K562 (cell line): ENCODE results near the gene CISD3. TPM values are rescaled to one million over a fixed set of nuclear protein-coding genes. Genes with fewer than 3 reads are reported as not detected.

Experiments
- AFF1 ChIP-seq, 2 experiments: fragments of 450-650 bp; IDR thresholded peaks; 2 replicates each; pipeline ENCODE4 v1.6.1; 2018; ENCODE audit warnings: mild to moderate bottlenecking in 2 of 2, low read depth in 1 of 2; ENCODE audit not compliant: partially characterized antibody in 2 of 2
- CSDE1 ChIP-seq, 2 experiments: fragments of 450-650 bp; IDR thresholded peaks; 2 replicates each; pipeline ENCODE4 v1.6.1; 2016; ENCODE audit warnings: mild to moderate bottlenecking in 1 of 2
- CTCFL ChIP-seq: IDR thresholded peaks from 2 replicates; pipeline ENCODE4 v1.6.1; 2011; ENCODE audit warnings: borderline replicate concordance, low read depth, mild to moderate bottlenecking, moderate library complexity, low read length; ENCODE audit not compliant: insufficient read depth, poor library complexity, severe bottlenecking
- CXXC5 ChIP-seq: fragments of 250-450 bp; sonication (Bioruptor Pico); IDR thresholded peaks from 2 replicates; pipeline ENCODE4 v1.8.0; 2022; ENCODE audit warnings: inconsistent platforms, mild to moderate bottlenecking, moderate library complexity
- ETS2 ChIP-seq: IDR thresholded peaks from 2 replicates; pipeline ENCODE4 v1.6.1; 2016; ENCODE audit warnings: borderline replicate concordance, missing genetic modification characterization, mild to moderate bottlenecking, moderate library complexity, missing compliant biosample characterization; ENCODE audit not compliant: poor library complexity, severe bottlenecking
- MNT ChIP-seq, 2 experiments: fragments of 450-650 bp; conservative IDR thresholded peaks; 2 replicates each; pipeline ENCODE4 v1.6.1; 2017; ENCODE audit warnings: mild to moderate bottlenecking in 2 of 2, moderate library complexity in 2 of 2
- PHF20 ChIP-seq: fragments of 450-650 bp; IDR thresholded peaks from 2 replicates; pipeline ENCODE4 v1.6.1; 2018; ENCODE audit not compliant: partially characterized antibody
- POLR2B ChIP-seq: fragments of 450-650 bp; IDR thresholded peaks from 2 replicates; pipeline ENCODE4 v1.6.1; 2018; ENCODE audit warnings: low read depth; ENCODE audit not compliant: partially characterized antibody
- PRDM10 ChIP-seq: fragments of 450-650 bp; IDR thresholded peaks from 2 replicates; pipeline ENCODE4 v1.6.1; 2018; ENCODE audit not compliant: partially characterized antibody
- PTRF ChIP-seq: fragments of 450-650 bp; IDR thresholded peaks from 2 replicates; pipeline ENCODE4 v1.6.1; 2016; ENCODE audit warnings: mild to moderate bottlenecking, missing genetic modification characterization, missing compliant biosample characterization
- TAF7 ChIP-seq: fragments of 450-650 bp; IDR thresholded peaks from 2 replicates; pipeline ENCODE4 v1.6.1; 2016; ENCODE audit warnings: missing genetic modification characterization, missing compliant biosample characterization
- ZKSCAN8 ChIP-seq: fragments of 200-800 bp; sonication (Bioruptor generic); IDR thresholded peaks from 2 replicates; pipeline ENCODE4 v1.6.1; 2016; ENCODE audit warnings: missing genetic modification characterization, missing compliant biosample characterization
- ZNF124 ChIP-seq: sonication (generic); formaldehyde crosslinking; IDR thresholded peaks from 2 replicates; pipeline ENCODE4 v1.8.1; 2022; ENCODE audit warnings: missing genetic modification reagents
- ZNF3 ChIP-seq: fragments of 250-450 bp; sonication (Bioruptor Pico); IDR thresholded peaks from 2 replicates; pipeline ENCODE4 v1.5.0; 2021; ENCODE audit warnings: mild to moderate bottlenecking, moderate library complexity
- ZNF76 ChIP-seq: fragments of 250-450 bp; sonication (Bioruptor Pico); IDR thresholded peaks from 2 replicates; pipeline ENCODE4 v1.4.0; 2020; ENCODE audit warnings: mild to moderate bottlenecking, moderate library complexity, borderline replicate concordance
- polyA plus RNA-seq, 8 experiments: library from polyadenylated mRNA; depleted of rRNA in 4 of 8; stranded (reverse) in 5 of 8; unstranded in 3 of 8; fragments of >200 nt; fragmentation: Nextera tagmentation in 2 of 8; fragmentation: Illumina TruSeq in 1 of 8; extraction: Ambion mirVana in 2 of 8; extraction: Trizol in 1 of 8; gene quantifications; 2 replicates each; pipeline versions ENCODE4 v1.2.1 to v1.2.3, GENCODE V29; 2011 to 2014; ENCODE audit warnings: inconsistent platforms in 1 of 8, missing spikeins in 1 of 8
- total RNA-seq, 7 experiments: library from RNA; depleted of rRNA in 6 of 7; stranded (reverse); fragments of >200 nt in 6 of 7; fragmentation: Illumina TruSeq in 2 of 7; extraction: Trizol in 2 of 7; gene quantifications; 2 replicates each; pipeline versions ENCODE4 v1.2.1 to v1.2.3, GENCODE V29; 2011 to 2021; ENCODE audit warnings: low replicate concordance in 1 of 7

Gene CISD3
- total and polyA plus RNA-seq, 9 of the 15 experiments (the other 6 are each of a cell fraction or from before 2014, with no cell fraction given): 5.0 to 60.7 (median 15.7) TPM

- TF ChIP-seq ZNF76 (no peak), ETS2 (no peak), ZKSCAN8 (CRISPR knock-in tag) (no peak), PHF20 (peak; percentile 23), CTCFL (peak; percentile 63), POLR2B (peak; percentile 31), ZNF124 (CRISPR knock-in tag) (no peak), MNT (conservative IDR thresholded peaks at IDR 0.05) (no peak), PRDM10 (peak; percentile 36), TAF7 (tag) (no peak), CXXC5 (CRISPR knock-in tag) (peak; percentile 53; the same call in 1 of the 2 replicates), CSDE1 (IDR thresholded peaks at IDR 0.05) (no peak), AFF1 (IDR thresholded peaks at IDR 0.05; ENCODE audit: low read depth in 1 of 2, partially characterized antibody in 2 of 2) (no peak), ZNF3 (CRISPR knock-in tag) (no peak), PTRF (tag) (no peak)
These were observed 17.5 kb downstream of the CISD3 start (continued) for GRCh38 chr17:38747463-38748148.
